GM20000 (cell line): Measurements from ENCODE around the gene DIP2C.

ENCODE experiments used
- DNase-seq: peaks from one replicate; pipeline ENCODE4 v3.0.0; 2012; ENCODE audit warnings: low spot score
- CTCF ChIP-seq: IDR thresholded peaks from 2 replicates; pipeline ENCODE4 v1.5.1; 2012; ENCODE audit warnings: mild to moderate bottlenecking, control low read depth; ENCODE audit errors: extremely low read depth, missing control alignments

DIP2C gene

GRCh38 chr10:476455-476780 is 213.1 kb downstream of the DIP2C start:
- no peak for TF ChIP-seq CTCF
- DNase-seq: no peak

GRCh38 chr10:475709-476454 is 213.6 kb downstream of the DIP2C start:
- TF ChIP-seq CTCF: no peak

GRCh38 chr10:474946-475345 is 214.5 kb downstream of the DIP2C start:
- no peak for TF ChIP-seq CTCF
- no peak for DNase-seq

More at GRCh38 chr10:475709-476454, 213.6 kb downstream of the DIP2C start:
- no peak for DNase-seq

DNA sequence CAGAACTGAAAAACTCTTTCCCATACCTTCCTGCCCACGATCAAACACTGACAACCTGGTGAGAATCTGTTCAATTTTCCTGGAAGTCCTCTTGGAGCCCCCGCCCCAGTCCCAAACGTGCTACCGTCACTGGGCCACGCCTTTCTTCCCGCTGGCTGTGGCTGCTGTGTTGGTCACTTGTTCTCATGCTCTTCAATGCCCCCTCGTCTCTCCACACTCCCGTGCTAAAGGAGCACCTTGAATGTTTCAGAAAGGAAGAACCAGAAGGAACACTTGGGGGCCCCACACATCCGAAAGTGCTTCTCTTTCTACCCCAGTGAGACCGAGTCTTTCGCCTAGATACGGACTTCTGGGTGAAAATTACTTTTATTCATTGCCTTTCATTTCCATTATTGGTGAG is 215.1 kb downstream of the DIP2C start:
- no peak for DNase-seq

DNA sequence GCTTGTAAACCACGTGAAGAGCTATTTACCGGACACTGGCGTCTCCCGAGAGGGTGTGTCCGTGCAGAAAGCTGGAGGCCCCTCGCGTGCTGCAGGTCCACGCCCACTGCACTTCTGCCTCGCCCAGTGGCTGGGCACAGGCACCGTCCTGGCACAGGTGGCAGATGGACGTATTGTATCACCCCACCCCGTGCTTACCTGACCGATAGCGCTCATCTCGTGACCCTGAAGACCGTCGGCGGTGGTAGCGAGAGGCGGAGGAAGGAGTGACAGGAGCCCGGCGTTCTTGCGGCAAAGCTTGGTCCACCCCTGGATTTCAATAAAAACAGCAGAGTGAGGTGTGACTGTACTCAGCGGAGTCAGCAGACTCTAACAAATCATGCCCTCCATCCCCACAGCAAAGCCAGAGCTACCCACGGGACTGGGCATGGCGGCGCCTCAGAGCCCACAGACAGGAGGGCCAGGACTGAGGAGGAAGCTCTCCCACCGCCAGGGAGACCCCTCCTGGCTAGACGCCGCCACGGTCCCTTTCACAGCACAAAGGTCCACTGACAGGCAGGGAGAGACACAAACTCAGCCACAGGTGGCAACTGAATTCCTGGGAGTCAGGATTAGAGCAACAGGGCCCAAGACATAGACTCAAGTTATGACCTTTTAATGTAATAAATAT is 217.1 kb downstream of the DIP2C start:
- TF ChIP-seq CTCF: no peak
- DNase-seq: no peak

More for the DNA sequence above, 215.1 kb downstream of the DIP2C start:
- TF ChIP-seq CTCF: no peak

DNA sequence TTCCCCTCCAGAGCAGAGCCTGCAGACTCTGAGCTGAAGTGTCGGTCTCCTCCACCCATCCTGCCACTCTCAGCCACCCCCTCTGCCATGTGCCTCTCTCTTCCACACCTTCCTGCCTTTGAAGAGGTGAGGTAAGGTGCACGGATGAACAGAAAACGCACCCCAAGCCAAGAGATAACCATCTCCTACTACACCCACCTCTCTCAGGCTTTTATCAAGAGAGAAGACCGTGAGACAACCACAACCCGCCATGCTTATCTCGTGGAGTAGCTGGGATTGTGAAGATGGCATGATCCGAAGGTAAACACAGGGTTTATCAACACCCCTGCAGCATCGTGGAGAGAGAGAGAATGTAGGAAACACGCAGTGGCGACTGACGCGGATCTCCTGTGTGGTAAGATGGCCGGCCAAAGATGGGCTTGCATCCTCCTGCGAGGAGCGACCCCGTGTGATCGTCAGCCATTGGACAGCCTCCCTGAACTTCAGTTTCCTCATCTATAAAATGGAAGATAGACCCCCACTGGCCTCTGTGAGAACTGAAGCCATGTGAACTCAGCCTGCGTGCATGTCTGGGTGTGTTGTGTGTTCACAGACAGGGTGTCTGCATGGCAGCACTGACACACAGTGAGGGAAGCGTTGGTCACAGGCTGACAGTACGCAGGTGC is 219.0 kb downstream of the DIP2C start:
- DNase-seq: no peak
- no peak for TF ChIP-seq CTCF

- TF ChIP-seq CTCF: no peak
Measured at GRCh38 chr10:469947-470338, 219.5 kb downstream of the DIP2C start.

More at GRCh38 chr10:469947-470338, 219.5 kb downstream of the DIP2C start:
- no peak for DNase-seq
